ENCODE results near the gene LRP1B. TPM values are rescaled to one million over a fixed set of nuclear protein-coding genes. Genes with fewer than 3 reads are reported as not detected.
"Not testable (repeated sequence)": the region's sequence is repeated elsewhere in the genome, so short reads cannot be mapped to it uniquely, and the experiment has no call there.

Gene LRP1B
- total RNA-seq, 1 experiment from 2014 or later: 1.4 TPM

DNA sequence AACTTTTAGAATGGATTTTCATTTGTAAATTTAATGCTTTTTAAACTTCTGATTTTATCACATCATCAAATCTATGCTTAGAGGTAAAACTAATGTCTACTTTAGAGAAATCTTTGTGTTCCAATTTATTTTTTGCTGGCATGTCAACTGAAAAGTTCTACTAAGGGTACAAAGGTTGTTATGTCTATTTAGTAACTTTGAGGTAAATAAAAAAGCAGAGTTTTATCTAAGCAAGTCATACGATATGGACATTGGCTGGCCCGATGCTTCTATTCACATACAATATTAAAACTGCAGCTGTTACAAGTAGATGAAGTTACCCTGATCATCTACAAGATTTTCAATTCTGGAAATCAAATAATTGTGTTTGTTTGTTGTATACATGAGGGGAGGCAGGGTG is 1575.1 kb downstream of the LRP1B start:
- no peak for DNase-seq (ENCODE audit: low spot score)

DNA sequence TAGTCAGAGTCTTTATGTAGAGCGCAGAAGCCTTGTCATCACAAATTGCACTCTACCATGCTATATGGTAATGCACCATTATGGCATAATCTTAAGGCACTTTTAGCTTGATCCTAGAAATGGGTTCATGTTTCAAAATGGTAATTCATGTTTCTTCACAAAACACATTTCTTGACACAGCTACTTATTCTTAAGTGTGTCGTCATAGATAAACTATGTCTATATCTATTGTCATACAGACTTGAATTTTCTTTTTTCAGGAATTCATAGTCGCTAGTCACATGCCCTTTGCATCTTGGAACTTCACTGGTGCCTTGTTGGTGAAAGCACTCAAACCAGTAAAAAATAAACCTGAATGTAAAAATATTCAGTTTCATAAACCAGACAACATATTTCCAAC is 1578.2 kb downstream of the LRP1B start:
- no peak for DNase-seq (ENCODE audit: low spot score)

DNA sequence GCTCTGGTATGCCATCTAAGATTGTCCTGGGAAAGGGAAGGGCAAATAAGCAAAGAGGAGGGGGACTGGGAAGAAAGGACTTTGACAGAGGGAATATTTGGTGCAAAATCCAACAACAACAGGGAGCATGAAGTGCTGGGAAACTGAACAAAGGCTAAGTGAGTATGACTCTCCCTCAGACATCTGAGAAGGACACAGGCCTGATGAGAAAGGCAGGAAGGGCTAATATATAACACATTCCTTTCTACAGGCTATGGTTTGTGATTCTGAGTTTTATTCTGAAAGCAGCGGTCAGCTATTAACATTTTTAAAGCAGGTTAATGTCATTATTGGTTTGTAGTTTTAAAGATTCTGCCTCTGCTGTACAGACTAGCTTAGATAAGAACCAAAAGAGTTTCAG is 1579.5 kb downstream of the LRP1B start:
- DNase-seq (ENCODE audit: low spot score): no peak

DNA sequence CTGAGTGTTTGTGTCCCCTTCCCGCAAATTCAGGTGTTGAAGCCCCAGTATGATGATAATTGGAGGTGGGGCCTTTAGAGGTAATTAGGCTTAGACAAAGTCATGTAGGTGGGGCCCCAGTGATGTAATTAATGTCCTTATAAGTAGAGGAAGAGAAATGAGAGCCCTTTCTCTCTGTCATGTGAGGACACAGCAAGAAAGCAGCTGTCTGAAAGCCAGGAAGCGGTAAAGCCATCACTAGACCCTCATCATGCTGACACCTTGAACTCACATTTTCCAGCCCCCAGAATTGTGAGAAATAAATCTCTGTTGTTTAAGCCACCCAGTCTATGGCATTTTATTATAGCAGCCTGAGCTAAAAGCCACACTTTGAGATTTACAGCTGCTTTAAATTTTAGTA is 1580.0 kb downstream of the LRP1B start:
- no peak for DNase-seq (ENCODE audit: low spot score)

DNA sequence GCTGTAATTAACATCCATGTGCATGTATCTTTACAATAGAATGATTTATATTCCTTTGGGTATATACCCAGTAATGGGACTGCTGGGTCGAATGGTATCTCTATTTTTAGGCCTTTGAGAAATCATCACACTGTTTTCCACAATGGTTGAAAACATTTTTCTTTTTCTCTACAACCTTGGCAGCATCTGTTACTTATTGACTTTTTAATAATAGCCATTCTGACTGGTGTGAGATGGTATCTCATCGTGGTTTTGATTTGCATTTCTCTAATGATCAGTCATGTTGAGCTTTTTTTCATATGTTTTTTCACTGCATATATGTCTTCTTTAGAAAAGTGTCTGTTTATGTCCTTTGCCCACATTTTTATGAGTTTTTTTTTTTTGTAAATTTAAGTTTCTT is 1586.0 kb downstream of the LRP1B start:
- DNase-seq (ENCODE audit: low spot score): not testable (repeated sequence)

DNA sequence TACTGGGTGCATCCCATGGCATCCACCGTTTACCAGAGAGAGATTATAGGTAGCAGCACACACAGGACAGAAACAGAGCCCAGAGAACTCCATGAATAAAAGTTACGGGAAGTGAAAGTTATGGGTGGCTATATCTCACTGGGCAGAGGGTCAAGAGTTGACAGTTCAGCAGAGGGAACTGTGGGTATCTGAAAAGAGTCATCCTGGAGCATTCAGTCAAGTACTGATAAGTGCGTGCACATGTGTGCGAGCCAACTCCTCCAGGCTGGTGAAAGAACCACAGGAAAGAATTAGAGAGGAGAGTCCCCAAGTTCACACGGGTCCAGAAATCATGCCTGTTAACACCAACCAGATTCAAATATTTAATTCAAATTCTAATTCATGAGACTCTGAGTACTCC is 1588.2 kb downstream of the LRP1B start:
- no peak for DNase-seq (ENCODE audit: low spot score)

DNA sequence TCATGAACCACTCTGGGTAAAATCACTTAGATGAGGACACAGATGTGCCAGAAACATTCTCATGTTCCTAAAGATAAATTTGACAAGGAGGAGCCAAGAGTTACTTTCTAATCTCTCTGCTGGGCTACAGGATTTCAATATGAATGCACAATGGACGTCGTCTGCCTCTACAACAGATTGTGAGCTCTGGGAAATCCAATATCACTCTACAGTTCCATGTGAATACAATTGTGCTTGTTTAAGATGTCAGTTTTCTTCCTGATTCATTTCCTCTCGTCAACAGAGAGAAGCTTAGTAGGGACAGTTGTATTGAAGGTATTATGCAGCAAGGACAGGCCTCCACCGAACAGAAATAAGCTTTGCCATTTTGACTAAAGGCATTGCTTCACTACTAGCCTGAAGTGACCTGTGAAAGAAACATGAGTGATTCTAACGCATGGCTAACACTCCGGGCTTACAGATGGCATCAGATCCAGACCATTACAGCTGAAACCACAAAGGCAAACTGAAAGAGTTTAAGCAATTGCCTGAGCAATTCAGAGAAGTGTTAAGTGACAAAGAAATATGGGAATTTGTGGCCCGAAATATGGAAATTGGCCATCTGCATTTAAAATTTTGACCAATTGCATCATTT is 1591.5 kb downstream of the LRP1B start:
- DNase-seq (ENCODE audit: low spot score): no peak

DNA sequence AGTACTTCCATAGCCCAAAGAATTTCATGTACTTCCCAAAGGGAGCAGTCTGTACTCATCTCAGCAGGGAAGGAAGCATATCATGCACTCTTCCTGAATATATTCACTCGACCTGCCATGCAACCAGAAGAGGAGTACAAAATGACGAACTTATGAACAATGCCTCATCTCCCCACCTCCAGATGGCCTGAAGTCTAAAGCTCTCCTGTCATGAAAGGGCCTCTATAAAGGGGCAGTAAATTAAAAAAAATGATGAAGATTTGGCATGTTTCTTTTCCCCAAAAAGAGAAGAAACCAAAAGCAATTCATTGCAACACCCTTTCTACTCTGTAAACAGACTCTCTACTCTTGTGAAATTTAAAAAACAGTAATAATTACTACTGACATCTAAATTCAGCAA is 1601.1 kb downstream of the LRP1B start:
- DNase-seq (ENCODE audit: low spot score): no peak

DNA sequence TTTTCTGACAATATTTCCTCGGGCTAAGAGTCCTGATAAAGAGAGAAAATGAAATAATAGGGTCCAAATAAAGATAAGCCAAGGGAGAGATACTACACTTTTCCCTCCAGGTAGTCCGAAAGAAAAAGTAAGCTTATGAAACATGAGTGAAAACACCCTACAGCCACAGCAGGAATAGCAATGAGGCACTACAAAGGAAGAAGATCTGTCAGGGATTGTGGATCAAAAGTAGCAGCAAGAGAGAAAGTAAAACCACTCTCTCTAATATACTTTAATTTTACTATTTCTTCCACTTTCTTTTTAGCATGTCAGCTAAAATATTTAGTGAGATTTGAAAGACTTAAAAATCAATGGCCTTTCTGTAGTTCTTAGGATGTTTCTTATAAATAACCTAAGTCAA is 1601.8 kb downstream of the LRP1B start:
- no peak for DNase-seq (ENCODE audit: low spot score)

DNA sequence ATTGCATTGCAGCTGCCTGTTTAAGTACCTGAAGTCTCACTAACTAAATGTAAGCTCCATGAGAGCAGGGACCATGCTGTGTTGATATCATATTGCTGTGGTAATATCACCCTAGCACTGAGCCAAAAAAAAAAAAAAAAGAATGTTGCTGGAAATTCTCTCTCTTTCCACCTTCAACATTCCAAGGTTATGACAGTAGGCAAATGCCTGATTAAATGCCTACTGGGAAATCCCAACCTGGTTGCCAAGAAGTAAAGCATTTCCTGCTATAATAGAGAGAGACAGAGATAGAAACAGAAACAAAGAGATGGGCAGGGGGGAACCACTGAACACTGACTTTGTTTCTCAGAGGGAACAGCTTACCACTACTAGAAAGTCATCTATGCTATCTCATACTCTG is 1604.2 kb downstream of the LRP1B start:
- no peak for DNase-seq (ENCODE audit: low spot score)

DNA sequence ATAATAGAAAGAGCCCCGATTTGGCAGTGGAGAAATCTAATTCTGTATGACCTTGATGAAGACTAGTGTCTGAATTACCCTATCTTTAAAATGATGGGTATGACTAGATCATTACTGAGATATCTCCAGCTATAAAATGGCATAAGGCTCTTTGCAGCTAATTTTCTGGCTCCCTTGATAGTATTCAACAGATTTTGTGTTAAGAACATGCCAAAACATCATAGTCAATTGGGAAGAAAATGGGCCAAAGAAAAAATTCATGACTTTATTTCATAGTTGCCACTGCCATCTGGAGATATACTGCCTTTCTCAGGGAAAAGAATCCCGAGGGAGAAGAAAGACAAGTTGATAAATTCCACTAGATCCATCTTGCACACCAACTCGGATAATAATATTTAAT is 1618.7 kb downstream of the LRP1B start:
- no peak for DNase-seq (ENCODE audit: low spot score)

DNA sequence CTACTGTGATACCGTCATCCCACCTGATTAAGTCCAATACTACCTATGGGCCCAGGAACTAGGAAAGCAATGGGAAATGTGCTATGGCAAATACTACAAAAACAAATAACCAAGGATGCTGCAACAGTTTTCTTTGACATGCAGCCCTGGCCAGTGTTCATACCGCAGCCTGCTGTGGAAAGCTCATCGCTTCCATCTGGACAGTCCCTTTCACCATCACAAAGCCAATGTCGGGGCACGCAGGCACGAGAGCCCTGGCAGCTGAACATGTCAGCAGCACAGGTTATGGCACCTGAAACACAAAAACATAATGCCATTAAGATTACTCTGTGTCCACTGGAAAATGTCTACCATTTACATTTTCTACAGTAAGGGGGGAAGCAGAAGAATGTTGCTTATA is 1621.1 kb downstream of the LRP1B start:
- DNase-seq (ENCODE audit: low spot score): no peak

DNA sequence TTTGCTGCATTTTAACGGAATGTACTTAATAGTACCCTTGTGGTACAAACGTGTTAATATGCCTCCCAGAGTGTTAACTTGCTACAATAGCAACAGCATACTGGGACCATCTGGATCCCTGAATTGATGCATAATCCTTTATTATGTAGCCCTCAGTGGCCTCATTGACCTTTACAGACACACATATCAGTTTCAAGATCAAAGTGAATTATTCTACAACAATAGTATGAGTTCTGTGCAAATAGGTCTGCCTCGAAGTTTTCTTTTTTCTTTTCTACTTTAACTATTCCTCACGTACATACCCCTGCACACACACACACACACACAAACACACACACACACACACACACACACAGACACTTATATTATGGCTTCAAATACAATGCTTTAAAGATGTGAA is 1622.1 kb downstream of the LRP1B start:
- DNase-seq (ENCODE audit: low spot score): no peak

DNA sequence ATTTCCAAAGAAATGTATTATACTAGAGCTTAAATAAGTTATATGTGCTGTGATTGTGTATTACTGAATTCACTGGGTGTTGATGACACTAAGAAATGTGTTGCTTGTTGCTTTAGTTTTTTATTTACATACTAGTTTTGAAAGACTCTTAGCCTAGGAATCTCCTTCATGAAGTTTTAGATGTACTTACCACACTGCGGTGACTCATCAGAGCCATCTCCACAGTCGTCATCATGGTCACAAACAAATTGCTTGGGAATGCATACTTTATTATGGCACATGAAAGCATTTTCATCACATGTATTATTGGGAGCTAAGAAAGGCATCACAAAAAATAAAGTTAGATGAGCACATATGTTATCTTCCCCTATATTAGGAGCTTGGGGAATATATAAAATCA is 1624.2 kb downstream of the LRP1B start:
- DNase-seq (ENCODE audit: low spot score): peak; percentile 54

DNA sequence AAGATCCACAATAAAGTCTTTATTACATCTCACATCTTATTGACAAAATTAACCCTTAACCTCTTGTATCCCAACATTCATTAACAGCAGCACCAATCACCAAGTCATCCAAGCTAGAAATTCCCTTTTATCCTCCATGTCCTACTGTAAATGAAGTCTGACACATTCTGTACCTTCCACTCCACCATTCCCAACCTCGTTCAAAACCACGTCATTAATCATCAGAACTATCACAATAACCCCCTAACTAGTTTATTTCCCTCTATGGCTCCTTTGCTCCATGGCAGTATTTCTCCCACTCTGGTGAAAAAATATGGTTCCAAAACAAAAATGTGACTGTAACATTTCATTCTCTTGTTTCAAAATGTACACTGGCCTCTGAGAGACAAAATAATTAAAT is 1626.2 kb downstream of the LRP1B start:
- DNase-seq (ENCODE audit: low spot score): no peak

DNA sequence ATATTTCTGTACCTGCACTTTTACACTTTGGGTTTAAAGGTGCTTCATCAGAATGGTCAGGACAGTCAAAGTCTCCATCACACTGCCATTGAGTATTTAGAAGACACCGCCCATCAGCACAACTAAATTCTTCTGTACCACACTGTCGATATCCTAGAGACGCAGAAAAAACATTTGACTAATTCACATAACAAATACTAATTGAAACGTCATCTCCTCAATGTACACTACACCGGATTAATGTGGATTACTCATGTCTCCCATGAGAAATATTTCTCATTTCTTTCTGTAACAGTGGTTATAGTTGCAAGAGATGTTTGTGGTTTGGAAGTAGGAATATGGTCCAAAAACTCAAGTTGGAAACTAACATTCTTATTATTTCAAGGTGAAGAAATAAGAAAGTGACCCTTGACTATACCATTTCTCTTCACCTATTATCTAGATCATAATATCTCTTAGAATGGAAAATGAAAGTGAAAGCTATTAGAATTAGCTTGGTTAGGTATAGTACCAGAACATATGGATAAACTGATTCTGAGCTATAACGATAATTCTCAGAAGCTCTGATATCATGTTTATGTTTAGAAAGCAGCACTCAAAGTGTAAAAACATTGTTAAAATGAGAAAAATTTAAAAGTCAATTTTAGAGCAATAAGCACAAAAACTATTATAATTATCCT is 1627.7 kb downstream of the LRP1B start:
- DNase-seq (ENCODE audit: low spot score): no peak

DNA sequence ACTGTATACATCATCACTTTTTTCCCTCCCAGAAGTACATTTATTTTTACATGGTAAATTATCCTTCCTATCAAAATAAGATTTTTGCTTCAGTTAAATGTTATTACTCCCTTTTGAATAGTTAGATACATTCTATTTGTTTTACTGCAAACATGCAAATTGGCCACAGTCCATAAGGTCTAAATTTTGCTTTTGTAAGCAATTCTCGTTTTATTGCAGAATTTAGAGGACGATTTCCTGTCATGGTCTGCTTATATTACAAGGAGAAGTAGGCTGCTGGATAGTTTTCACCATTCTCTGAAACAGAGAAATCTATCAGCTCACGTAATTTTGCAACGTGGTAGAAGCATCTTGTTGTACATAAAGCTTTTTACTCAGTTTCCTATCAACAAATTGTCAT is 1632.5 kb downstream of the LRP1B start:
- no peak for DNase-seq (ENCODE audit: low spot score)

DNA sequence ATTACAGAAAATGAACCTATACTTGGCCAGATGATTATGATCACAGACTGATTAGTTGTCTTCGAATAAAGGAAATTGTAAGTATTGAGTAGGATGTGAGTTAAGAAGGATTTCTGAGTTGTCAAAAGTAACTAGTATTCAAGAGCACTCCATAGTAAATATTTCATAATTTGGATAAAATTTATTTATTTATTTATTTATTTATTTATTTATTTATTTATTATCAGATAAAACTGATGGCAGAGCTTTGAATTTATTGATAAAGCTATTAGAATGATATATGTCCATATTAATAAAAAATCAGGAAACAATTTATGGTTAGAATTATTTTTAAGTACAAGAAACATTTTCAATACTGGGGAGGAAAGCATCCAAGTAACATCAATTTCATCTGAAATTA is 1634.1 kb downstream of the LRP1B start:
- DNase-seq (ENCODE audit: low spot score): no peak

DNA sequence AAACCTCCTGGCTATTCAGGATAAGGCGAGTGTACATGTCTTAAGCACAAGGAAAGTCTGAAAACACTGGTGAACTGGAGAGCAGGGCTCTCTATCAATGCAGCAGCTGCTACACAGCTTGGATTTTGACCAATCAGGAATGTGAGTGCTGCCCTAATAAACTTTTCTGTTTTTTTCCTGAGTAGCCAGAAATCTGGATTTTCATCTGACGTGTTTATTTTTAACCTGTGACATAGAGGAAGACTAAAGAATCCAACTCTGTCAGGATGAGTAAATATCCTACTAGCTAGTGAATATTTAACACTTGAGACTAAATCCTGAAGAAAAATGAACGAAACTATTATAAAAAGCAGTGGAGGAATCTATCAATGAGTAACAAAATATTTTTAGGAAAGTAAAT is 1638.9 kb downstream of the LRP1B start:
- DNase-seq (ENCODE audit: low spot score): no peak

DNA sequence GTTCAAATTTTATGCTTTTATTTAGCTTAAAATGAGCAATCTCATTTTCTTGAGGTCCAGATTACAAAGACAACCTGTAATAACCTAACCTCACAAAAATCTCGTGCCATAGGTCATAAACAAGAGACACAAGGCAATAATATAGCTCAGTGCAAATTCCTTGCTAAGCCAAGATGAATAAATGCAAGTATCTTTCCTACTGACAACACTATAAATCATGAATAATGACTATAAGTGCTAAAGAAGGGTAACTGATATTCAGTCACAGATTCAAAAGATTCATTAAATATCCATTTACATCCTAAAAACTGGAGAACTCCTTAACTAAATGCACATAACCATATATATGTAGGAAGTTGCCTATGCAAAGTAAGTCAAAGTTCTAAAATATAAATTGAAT is 1641.6 kb downstream of the LRP1B start:
- DNase-seq (ENCODE audit: low spot score): no peak

DNA sequence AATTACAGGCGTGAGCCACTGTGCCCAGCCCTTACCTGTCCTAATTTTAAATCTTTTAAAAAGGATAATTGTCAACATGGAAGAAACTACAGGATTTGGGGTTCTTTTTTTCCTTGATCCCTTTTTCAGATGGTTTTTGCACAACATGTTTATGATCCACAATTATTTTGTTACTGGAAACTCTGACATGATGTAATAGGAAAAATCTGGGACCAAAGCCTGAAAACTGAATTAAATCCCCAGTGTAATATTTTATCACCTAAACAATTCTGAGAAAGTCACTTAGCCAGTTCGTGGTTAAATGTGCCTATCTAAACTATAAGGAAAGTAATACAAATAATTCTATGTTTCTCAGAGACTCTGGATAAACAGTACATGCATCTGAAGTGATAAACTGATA is 1649.7 kb downstream of the LRP1B start:
- no peak for DNase-seq (ENCODE audit: low spot score)

DNA sequence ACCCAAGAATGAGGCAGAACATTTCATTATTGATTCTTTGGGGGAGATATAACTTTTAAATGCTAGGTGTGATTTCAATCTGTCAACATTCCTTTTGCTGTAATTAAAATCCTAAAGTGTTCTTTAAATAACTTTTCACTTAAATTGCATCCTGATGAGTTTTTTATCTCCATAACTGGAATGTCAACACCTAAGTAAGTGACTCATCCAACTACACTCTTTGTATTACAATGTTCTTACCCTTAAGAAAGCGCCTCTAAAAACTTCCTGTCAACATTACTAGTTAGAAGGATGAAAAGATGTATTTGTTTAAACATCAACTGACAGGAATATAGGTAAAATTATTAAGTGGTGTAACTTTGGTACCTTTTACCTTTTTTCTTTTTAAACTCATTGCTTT is 1657.0 kb downstream of the LRP1B start:
- no peak for DNase-seq (ENCODE audit: low spot score)

DNA sequence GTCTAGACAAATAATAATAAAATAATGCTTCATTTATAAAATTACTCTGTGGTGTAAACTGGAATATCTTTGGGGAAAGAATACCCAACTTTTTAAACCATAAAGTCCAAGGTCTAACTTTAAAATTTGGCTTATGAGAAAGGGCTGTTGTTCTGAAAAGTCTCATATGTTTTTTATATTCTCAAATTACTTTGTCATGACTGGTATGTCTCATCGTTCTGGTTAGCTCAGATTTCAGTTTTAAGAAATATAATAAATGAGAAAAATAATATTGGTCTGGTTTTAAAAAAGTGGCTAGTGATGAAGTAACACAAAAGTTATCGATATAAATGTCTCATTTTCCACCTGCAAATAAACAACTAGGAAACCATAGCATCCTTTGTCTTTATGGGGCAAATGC is 1658.1 kb downstream of the LRP1B start:
- no peak for DNase-seq (ENCODE audit: low spot score)

DNA sequence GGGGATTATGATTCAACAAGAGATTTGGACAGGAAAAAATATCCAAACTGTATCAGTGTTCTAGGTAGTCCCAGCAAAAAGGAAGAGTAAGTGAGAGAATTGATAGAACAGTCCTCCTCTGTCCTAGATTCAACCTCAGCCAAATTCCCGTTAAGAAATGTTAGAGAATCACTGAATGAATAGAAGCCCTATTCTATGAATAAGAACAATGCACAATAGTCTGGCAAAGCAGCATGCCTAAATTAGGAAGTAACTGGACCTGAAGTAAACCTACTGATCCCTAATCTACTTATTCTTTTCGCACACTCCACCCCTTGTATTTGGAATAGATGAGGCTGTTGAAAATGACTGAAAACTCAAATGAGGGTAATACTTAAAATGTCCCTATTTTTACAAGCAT is 1665.5 kb downstream of the LRP1B start:
- DNase-seq (ENCODE audit: low spot score): no peak

Measured in H4 (cell line).